Right kidney (tissue), 1 donor: ENCODE data around the gene NTRK3.

Experiments
- DNase-seq: peaks from one replicate; pipeline ENCODE4 v3.0.0-alpha.2; 2016

The NTRK3 gene

GRCh38 chr15:87940768-87941167, 315.8 kb downstream of the NTRK3 start:
- DNase-seq, result no peak

GRCh38 chr15:87939848-87940457, 316.6 kb downstream of the NTRK3 start:
- no peak for DNase-seq

- DNase-seq, result no peak
Measured at GRCh38 chr15:87938031-87938430, 318.5 kb downstream of the NTRK3 start.

- no peak for DNase-seq
Measured at GRCh38 chr15:87935583-87935982, 321.0 kb downstream of the NTRK3 start.

GRCh38 chr15:87931584-87931983, 325.0 kb downstream of the NTRK3 start:
- DNase-seq, result no peak

GRCh38 chr15:87930457-87930856, 326.1 kb downstream of the NTRK3 start:
- DNase-seq, result no peak

GRCh38 chr15:87929841-87930240, 326.7 kb downstream of the NTRK3 start:
- DNase-seq, result no peak

GRCh38 chr15:87924433-87924832, 332.1 kb downstream of the NTRK3 start:
- no peak for DNase-seq

- no peak for DNase-seq
Measured at GRCh38 chr15:87919064-87919463, 337.5 kb downstream of the NTRK3 start.

GRCh38 chr15:87917480-87917879, 339.1 kb downstream of the NTRK3 start:
- DNase-seq, result no peak

- DNase-seq, result no peak
Measured at GRCh38 chr15:87916208-87916607, 340.3 kb downstream of the NTRK3 start.

GRCh38 chr15:87910301-87910700, 346.2 kb downstream of the NTRK3 start:
- DNase-seq, result no peak

GRCh38 chr15:87907676-87908446, 348.7 kb downstream of the NTRK3 start:
- DNase-seq, result no peak

GRCh38 chr15:87906444-87906843, 350.1 kb downstream of the NTRK3 start:
- no peak for DNase-seq

GRCh38 chr15:87902772-87903426, 353.6 kb downstream of the NTRK3 start:
- DNase-seq, result no peak

- no peak for DNase-seq
Measured at GRCh38 chr15:87901926-87902690, 354.4 kb downstream of the NTRK3 start.

- no peak for DNase-seq
Measured at GRCh38 chr15:87901008-87901407, 355.5 kb downstream of the NTRK3 start.

- DNase-seq, result no peak
Measured at GRCh38 chr15:87896936-87897335, 359.6 kb downstream of the NTRK3 start.

- DNase-seq, result no peak
Measured at GRCh38 chr15:87887177-87887576, 369.4 kb downstream of the NTRK3 start.

GRCh38 chr15:87881026-87881425, 375.5 kb downstream of the NTRK3 start:
- no peak for DNase-seq

GRCh38 chr15:87877822-87878542, 378.6 kb downstream of the NTRK3 start:
- DNase-seq, result no peak
